ENCODE data around the gene SERPINB5.

DNA sequence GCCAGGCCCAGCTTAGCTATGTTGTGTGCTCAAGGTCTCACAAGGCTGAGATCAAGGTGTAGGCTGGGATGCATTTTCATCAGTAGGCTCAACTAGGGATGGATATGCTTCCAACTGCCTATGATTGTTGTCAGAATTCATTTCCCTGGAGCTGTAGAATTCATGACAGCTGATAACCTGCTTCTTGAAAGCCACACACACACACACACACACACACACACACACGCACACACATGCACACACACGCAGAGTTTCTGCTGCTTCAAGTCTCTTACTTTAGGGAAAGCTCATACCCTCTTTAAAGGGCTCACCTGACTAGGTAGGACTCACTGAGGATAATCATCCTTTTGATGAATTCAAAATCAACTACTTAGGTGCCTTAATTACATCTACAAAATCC lies 46.2 kb upstream of the SERPINB5 start:
- TF ChIP-seq, protein P1, sequence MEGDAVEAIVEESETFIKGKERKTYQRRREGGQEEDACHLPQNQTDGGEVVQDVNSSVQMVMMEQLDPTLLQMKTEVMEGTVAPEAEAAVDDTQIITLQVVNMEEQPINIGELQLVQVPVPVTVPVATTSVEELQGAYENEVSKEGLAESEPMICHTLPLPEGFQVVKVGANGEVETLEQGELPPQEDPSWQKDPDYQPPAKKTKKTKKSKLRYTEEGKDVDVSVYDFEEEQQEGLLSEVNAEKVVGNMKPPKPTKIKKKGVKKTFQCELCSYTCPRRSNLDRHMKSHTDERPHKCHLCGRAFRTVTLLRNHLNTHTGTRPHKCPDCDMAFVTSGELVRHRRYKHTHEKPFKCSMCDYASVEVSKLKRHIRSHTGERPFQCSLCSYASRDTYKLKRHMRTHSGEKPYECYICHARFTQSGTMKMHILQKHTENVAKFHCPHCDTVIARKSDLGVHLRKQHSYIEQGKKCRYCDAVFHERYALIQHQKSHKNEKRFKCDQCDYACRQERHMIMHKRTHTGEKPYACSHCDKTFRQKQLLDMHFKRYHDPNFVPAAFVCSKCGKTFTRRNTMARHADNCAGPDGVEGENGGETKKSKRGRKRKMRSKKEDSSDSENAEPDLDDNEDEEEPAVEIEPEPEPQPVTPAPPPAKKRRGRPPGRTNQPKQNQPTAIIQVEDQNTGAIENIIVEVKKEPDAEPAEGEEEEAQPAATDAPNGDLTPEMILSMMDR (IDR thresholded peaks at IDR 0.05; ENCODE audit: poor library complexity): no peak
- TF ChIP-seq EZH2 (IDR thresholded peaks at IDR 0.05; ENCODE audit: borderline replicate concordance): no peak
